Sigmoid colon (tissue), 4 donors: ENCODE measurements around the gene TMPO.

ENCODE experiments used
- EP300 ChIP-seq, 4 donors: sonication (generic); formaldehyde crosslinking; IDR thresholded peaks; one replicate each; pipeline ENCODE4 v1.6.1; 2017; ENCODE audit warnings: antibody characterized with exemption in 4 of 4
- POLR2A ChIP-seq, 2 donors: fragments of 450-650 bp; IDR thresholded peaks; one replicate each; pipeline ENCODE4 v1.6.1; 2016; ENCODE audit warnings: antibody characterized with exemption in 2 of 2, mild to moderate bottlenecking in 2 of 2, moderate library complexity in 2 of 2
- POLR2AphosphoS5 ChIP-seq, 4 donors: sonication (generic); formaldehyde crosslinking; IDR thresholded peaks; one replicate each; pipeline ENCODE4 v1.6.1; 2017; ENCODE audit warnings: antibody characterized with exemption in 4 of 4
- TF ChIP-seq, protein P1 (sequence below), 4 experiments: fragments of 450-650 bp in 3 of 4; fragments of 200-600 bp in 1 of 4; IDR thresholded peaks; one replicate each; pipeline ENCODE4 v1.5.1; 2016 to 2019; ENCODE audit warnings: antibody characterized with exemption in 4 of 4, mild to moderate bottlenecking in 3 of 4, moderate library complexity in 2 of 4

DNA sequence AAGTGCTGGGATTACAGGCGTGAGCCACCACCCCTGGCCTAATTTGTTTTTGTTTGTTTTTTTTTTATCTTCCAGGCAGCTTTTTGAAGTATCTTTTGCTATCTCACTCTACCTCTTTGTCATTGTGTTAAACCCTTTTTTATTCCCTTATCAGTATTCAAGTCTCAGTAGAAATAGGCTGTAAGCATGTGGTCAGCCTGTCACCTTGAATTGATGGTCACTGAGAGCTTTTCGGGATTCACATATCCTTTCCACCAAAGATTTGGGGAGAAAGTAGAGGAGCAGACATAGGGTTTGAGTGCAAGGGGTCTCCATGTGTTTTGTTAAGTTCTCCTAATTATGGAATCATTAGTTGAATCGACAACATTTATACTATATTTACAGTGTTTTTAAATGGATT lies 36.4 kb downstream of the TMPO start:
- TF ChIP-seq POLR2AphosphoS5 (IDR thresholded peaks at IDR 0.05): no peak
- TF ChIP-seq, protein P1, sequence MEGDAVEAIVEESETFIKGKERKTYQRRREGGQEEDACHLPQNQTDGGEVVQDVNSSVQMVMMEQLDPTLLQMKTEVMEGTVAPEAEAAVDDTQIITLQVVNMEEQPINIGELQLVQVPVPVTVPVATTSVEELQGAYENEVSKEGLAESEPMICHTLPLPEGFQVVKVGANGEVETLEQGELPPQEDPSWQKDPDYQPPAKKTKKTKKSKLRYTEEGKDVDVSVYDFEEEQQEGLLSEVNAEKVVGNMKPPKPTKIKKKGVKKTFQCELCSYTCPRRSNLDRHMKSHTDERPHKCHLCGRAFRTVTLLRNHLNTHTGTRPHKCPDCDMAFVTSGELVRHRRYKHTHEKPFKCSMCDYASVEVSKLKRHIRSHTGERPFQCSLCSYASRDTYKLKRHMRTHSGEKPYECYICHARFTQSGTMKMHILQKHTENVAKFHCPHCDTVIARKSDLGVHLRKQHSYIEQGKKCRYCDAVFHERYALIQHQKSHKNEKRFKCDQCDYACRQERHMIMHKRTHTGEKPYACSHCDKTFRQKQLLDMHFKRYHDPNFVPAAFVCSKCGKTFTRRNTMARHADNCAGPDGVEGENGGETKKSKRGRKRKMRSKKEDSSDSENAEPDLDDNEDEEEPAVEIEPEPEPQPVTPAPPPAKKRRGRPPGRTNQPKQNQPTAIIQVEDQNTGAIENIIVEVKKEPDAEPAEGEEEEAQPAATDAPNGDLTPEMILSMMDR (IDR thresholded peaks at IDR 0.05): no peak
- no peak for TF ChIP-seq POLR2A (IDR thresholded peaks at IDR 0.05)
- no peak for TF ChIP-seq EP300 (IDR thresholded peaks at IDR 0.05)
